ENCODE results near the gene KIAA0232. TPM values are rescaled to one million over a fixed set of nuclear protein-coding genes. Genes with fewer than 3 reads are reported as not detected.

KIAA0232 gene
- total and polyA plus RNA-seq, 9 of the 15 experiments (the other 6 are each of a cell fraction or from before 2014, with no cell fraction given) = 3.5 to 17.4 (median 13.0) TPM

- TF ChIP-seq MBD1 (CRISPR knock-in tag; IDR thresholded peaks at IDR 0.05) = peak; percentile 46; the same call in 1 of the 2 replicates
- TF ChIP-seq BRD4 (IDR thresholded peaks at IDR 0.05) = no peak
- no peak for TF ChIP-seq HNRNPLL (IDR thresholded peaks at IDR 0.05; ENCODE audit: low read depth, low read length, poor library complexity, severe bottlenecking)
- no peak for TF ChIP-seq RREB1 (CRISPR knock-in tag; IDR thresholded peaks at IDR 0.05)
- TF ChIP-seq ZNF717 (CRISPR knock-in tag; IDR thresholded peaks at IDR 0.05) = no peak
- no peak for TF ChIP-seq CHD1 (IDR thresholded peaks at IDR 0.05; ENCODE audit: low read length)
- TF ChIP-seq BCL6 (CRISPR knock-in tag; IDR thresholded peaks at IDR 0.05) = no peak
- TF ChIP-seq RAD51 (IDR thresholded peaks at IDR 0.05; ENCODE audit: borderline replicate concordance, low read depth) = peak; percentile 9; the same call in 1 of the 2 replicates
- TF ChIP-seq HNRNPL (IDR thresholded peaks at IDR 0.05; ENCODE audit: low read depth, low read length) = no peak
- no peak for TF ChIP-seq NCOA6 (IDR thresholded peaks at IDR 0.05)
- TF ChIP-seq MEIS2 (IDR thresholded peaks at IDR 0.05; ENCODE audit: partially characterized antibody) = peak; percentile 50
- no peak for TF ChIP-seq NFE2L1 (tag; IDR thresholded peaks at IDR 0.05; ENCODE audit: borderline replicate concordance, low read depth)
- no peak for TF ChIP-seq ADNP (tag; IDR thresholded peaks at IDR 0.05)
- TF ChIP-seq MEF2A (IDR thresholded peaks at IDR 0.05; ENCODE audit: control insufficient read depth, low read depth, low read length) = no peak
- no peak for TF ChIP-seq PKNOX1 (IDR thresholded peaks at IDR 0.05)
- TF ChIP-seq TAF7 (tag; IDR thresholded peaks at IDR 0.05) = 0 out of 2 replicates have a peak, but pooled peaks have one; percentile 44
- no peak for TF ChIP-seq RBM22 (IDR thresholded peaks at IDR 0.05; ENCODE audit: low read depth, low read length, poor library complexity, severe bottlenecking)
- no peak for TF ChIP-seq ZSCAN32 (CRISPR knock-in tag; IDR thresholded peaks at IDR 0.05)
- TF ChIP-seq RBFOX2 (IDR thresholded peaks at IDR 0.05; ENCODE audit: low read depth, low read length) = peak; percentile 82
- TF ChIP-seq NR1H2 (CRISPR knock-in tag; IDR thresholded peaks at IDR 0.05) = no peak
- TF ChIP-seq SAP30 (IDR thresholded peaks at IDR 0.05; ENCODE audit: borderline replicate concordance, insufficient read depth, low read depth, low read length, poor library complexity, severe bottlenecking) = no peak
Measured at GRCh38 chr4:6753103-6753560, 29.4 kb upstream of the KIAA0232 start (continued).

Measured in K562 (cell line).